MM.1S (cell line): ENCODE results near the gene COLEC12.

Source experiments
- DNase-seq: peaks from one replicate; pipeline ENCODE4 v3.0.0-alpha.2; 2015
- H2AFZ ChIP-seq: fragments of 300-600 bp; sonication (generic); 2 replicates; pipeline ENCODE4 v1.6.0; 2016; ENCODE audit warnings: antibody characterized with exemption, low read length
- H3F3A ChIP-seq: fragments of 300-600 bp; sonication (generic); 2 replicates; pipeline ENCODE4 v1.6.1; 2016; ENCODE audit warnings: mild to moderate bottlenecking, antibody characterized with exemption, low read length, moderate library complexity, mixed read lengths; ENCODE audit not compliant: insufficient read depth
- H3K27ac ChIP-seq: fragments of 300-600 bp; sonication (generic); 2 replicates; pipeline ENCODE4 v1.5.1; 2016; ENCODE audit warnings: mild to moderate bottlenecking, low read length
- H3K27me3 ChIP-seq: fragments of 300-600 bp; sonication (generic); replicated peaks from 2 replicates; pipeline ENCODE4 v1.6.0; 2016; ENCODE audit warnings: low read length; ENCODE audit not compliant: insufficient read depth
- H3K36me3 ChIP-seq: fragments of 300-600 bp; sonication (generic); replicated peaks from 2 replicates; pipeline ENCODE4 v1.6.1; 2016; ENCODE audit warnings: mild to moderate bottlenecking, low read length, mixed read lengths; ENCODE audit not compliant: insufficient read depth
- H3K4me1 ChIP-seq: fragments of 300-600 bp; sonication (generic); 2 replicates; pipeline ENCODE4 v1.6.1; 2016; ENCODE audit warnings: low read length, mixed read lengths
- H3K4me2 ChIP-seq: fragments of 300-600 bp; sonication (generic); 2 replicates; pipeline ENCODE4 v1.6.0; 2016; ENCODE audit warnings: low read depth, low read length
- H3K4me3 ChIP-seq: fragments of 300-600 bp; sonication (generic); 2 replicates; pipeline ENCODE4 v1.5.1; 2016; ENCODE audit warnings: low read length, mixed read lengths
- H3K79me2 ChIP-seq: fragments of 300-600 bp; sonication (generic); 2 replicates; pipeline ENCODE4 v1.6.1; 2016; ENCODE audit warnings: mixed run types, low read length, mixed read lengths
- H3K9ac ChIP-seq: fragments of 300-600 bp; sonication (generic); 2 replicates; pipeline ENCODE4 v1.6.1; 2016; ENCODE audit warnings: low read length, mixed read lengths
- H3K9me2 ChIP-seq: fragments of 300-600 bp; sonication (generic); replicated peaks from 2 replicates; pipeline ENCODE4 v1.6.1; 2016; ENCODE audit warnings: mild to moderate bottlenecking, low read length, mixed read lengths; ENCODE audit not compliant: insufficient read depth
- H3K9me3 ChIP-seq: fragments of 300-600 bp; sonication (generic); replicated peaks from 2 replicates; pipeline ENCODE4 v1.6.1; 2016; ENCODE audit warnings: mild to moderate bottlenecking, low read length, mixed read lengths; ENCODE audit not compliant: insufficient read depth
- H4K20me1 ChIP-seq: fragments of 300-600 bp; sonication (generic); 2 replicates; pipeline ENCODE4 v1.6.1; 2016; ENCODE audit warnings: mild to moderate bottlenecking, low read length, moderate library complexity, mixed read lengths; ENCODE audit not compliant: insufficient read depth
- CTCF ChIP-seq: fragments of 300-600 bp; sonication (generic); IDR thresholded peaks from 2 replicates; pipeline ENCODE4 v1.5.1; 2016; ENCODE audit warnings: antibody characterized with exemption, low read length, mixed read lengths
- EZH2 ChIP-seq: fragments of 300-600 bp; sonication (generic); optimal IDR thresholded peaks from 2 replicates; pipeline ENCODE3; 2017; ENCODE audit warnings: low read depth, mild to moderate bottlenecking, antibody characterized with exemption, low read length, mixed read lengths
- EZH2phosphoT487 ChIP-seq: fragments of 300-600 bp; sonication (generic); IDR thresholded peaks from 2 replicates; pipeline ENCODE4 v1.6.1; 2018; ENCODE audit warnings: antibody characterized with exemption, low read length

The COLEC12 gene

GRCh38 chr18:371609-371982 lies 128.9 kb downstream of the COLEC12 start:
- DNase-seq, result peak; percentile 76
- H3K4me2 ChIP-seq, result peak overlapping the region; percentile 84

GRCh38 chr18:370751-371608 lies 129.5 kb downstream of the COLEC12 start:
- Histone ChIP-seq H3K79me2 (no peaks in the 10 kb centered on the region), H3K27me3 (no peaks in the 10 kb centered on the region), H3K9me2 (no peaks in the 10 kb centered on the region), H3K4me1 (peaks cover 28% of the 10 kb centered on the region), H3K36me3 (no peaks in the 10 kb centered on the region), H3K27ac (peak overlapping the region; percentile 85), H3K4me2 (peak overlapping the region; percentile 84), H3K9ac (peak overlapping the region; percentile 38), H4K20me1 (no peaks in the 10 kb centered on the region), H3K9me3 (no peaks in the 10 kb centered on the region), H3K4me3 (peak overlapping the region; percentile 33; the same call in 1 of the 2 replicates), H3F3A (peaks cover 20% of the 10 kb centered on the region), H2AFZ (peak overlapping the region; percentile 73)
- TF ChIP-seq EZH2phosphoT487 (no peak), EZH2 (no peak), CTCF (no peak)
- peak; percentile 30 for DNase-seq

More at GRCh38 chr18:371609-371982, 128.9 kb downstream of the COLEC12 start:
- Histone ChIP-seq H3K9ac (peak overlapping the region; percentile 38; the same call in 1 of the 2 replicates), H3K4me1 (peaks cover 28% of the 10 kb centered on the region), H3K9me2 (no peaks in the 10 kb centered on the region), H3K27ac (peak overlapping the region; percentile 85), H3K79me2 (no peaks in the 10 kb centered on the region), H3K36me3 (no peaks in the 10 kb centered on the region), H2AFZ (peak overlapping the region; percentile 73), H4K20me1 (no peaks in the 10 kb centered on the region), H3F3A (peaks cover 20% of the 10 kb centered on the region), H3K27me3 (no peaks in the 10 kb centered on the region), H3K9me3 (no peaks in the 10 kb centered on the region), H3K4me3 (peak overlapping the region; percentile 33; the same call in 1 of the 2 replicates)
- TF ChIP-seq EZH2phosphoT487 (no peak), EZH2 (no peak), CTCF (no peak)

GRCh38 chr18:369224-370015 lies 131.1 kb downstream of the COLEC12 start:
- no peaks in the 10 kb centered on the region for H4K20me1 ChIP-seq
- no peak overlapping the region for H3K4me2 ChIP-seq
- no peaks in the 10 kb centered on the region for H3K9me3 ChIP-seq
- no peak for DNase-seq
- TF ChIP-seq EZH2, result no peak
- no peak for TF ChIP-seq CTCF
- no peak for TF ChIP-seq EZH2phosphoT487
- no peak overlapping the region for H3K4me3 ChIP-seq
- H3K4me1 ChIP-seq, result peaks cover 28% of the 10 kb centered on the region
- H3K9me2 ChIP-seq, result no peaks in the 10 kb centered on the region
- no peak overlapping the region for H3K9ac ChIP-seq
- no peak overlapping the region for H3K27ac ChIP-seq
- H3K27me3 ChIP-seq, result no peaks in the 10 kb centered on the region
- H3F3A ChIP-seq, result peaks cover 20% of the 10 kb centered on the region
- no peaks in the 10 kb centered on the region for H3K36me3 ChIP-seq
- no peak overlapping the region for H2AFZ ChIP-seq
- H3K79me2 ChIP-seq, result no peaks in the 10 kb centered on the region
